HG03139 (cell line): ENCODE results near the gene SMC6.

Experiments used
- ATAC-seq: cut with Tn5 transposase; IDR thresholded peaks from one replicate; pipeline ENCODE4 v1.9.1; 2021; ENCODE audit not compliant: unreplicated experiment

The SMC6 gene

GRCh38 chr2:17719562-17720371 is 33.8 kb downstream of the SMC6 start:
- ATAC-seq, result peak; percentile 63

DNA sequence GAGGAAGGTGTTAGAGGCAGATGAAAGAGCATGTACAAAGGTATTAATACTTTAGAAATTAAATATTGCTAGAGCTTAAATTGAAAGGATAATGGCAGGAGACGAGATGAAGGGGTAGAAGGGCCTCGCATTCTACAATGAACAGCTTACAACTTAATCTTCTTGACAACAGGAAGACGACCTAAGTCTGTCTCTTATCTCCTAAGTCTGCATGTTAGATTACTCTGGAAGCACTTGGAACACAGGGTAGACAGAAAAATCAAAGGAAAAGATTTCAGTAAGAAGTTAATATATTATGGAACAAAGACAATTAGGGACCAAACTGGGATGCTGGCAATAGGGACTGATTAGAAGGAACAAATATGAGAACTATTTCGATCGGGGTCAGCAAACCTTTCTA is 34.9 kb downstream of the SMC6 start:
- ATAC-seq, result no peak

DNA sequence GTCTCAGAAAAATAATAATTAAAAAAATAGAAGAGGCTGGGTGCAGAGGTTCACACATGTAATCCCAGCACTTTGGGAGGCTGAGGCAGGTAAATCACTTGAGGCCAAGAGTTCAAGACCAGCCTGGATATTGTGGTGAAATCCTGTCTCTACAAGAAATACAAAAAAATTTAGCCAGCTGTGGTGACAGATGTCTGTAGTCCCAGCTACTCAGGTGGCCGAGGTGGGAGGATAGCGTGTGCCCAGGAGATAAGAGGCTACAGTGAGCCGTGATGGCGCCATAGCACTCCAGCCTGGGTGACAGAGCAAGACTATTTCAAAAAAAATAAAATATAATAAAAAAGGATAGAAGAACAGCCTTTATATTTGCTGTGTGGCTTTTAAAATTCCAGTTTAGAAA is 35.9 kb downstream of the SMC6 start:
- ATAC-seq, result no peak

GRCh38 chr2:17713291-17713690 is 40.3 kb downstream of the SMC6 start:
- ATAC-seq, result no peak

DNA sequence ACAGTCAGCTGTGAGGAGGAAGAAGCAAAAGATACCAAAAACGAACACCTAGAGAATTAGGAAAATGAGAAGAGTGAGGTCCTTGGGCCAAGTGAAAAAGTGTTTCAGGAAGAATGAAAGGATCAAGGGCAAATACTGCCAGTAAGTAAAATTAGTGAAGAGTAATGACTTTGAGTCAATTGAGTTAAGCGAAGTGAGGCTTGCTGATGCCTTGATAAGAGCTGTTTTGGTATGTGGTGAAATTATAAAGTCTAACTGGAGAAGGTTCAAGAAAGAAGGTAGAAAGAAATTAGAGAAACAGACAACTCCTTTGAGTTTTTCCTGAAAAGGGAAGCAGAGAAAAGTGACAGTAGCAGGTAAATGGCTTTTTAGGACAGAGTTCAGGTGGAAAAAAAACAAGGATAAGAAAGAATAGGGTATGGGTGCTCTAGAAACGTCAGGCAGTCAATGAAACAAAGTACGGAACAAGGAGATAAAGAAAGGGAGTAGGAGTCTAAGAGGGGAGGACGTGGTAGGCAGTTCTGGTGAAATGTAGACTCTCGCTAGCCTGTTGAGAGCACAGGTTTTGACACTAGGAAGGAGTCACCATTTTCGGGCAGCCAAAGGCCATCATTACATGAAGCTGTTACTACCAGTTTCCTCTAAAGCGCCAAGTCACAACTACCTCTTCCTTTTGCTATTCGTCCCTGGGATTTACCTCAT is 42.9 kb downstream of the SMC6 start:
- no peak for ATAC-seq

DNA sequence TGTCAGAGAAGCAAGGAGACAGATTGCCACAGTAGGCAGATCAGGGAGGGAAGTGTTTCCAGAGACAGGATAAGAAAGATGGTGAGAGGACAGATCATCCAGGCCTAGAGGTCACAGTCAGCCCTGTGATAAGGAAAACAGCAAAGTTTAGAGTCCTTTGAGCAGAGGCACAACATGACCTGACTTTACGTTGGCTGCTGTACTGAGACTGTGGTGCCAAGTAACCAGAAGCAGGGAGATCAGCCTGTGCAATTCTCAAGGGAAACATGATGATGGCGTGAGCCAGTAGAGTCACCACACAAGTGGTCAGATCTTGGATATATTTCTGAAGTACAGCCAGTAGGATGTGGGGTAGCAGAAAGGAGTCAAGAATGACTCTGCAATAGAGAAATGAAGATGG is 43.7 kb downstream of the SMC6 start:
- ATAC-seq, result no peak

DNA sequence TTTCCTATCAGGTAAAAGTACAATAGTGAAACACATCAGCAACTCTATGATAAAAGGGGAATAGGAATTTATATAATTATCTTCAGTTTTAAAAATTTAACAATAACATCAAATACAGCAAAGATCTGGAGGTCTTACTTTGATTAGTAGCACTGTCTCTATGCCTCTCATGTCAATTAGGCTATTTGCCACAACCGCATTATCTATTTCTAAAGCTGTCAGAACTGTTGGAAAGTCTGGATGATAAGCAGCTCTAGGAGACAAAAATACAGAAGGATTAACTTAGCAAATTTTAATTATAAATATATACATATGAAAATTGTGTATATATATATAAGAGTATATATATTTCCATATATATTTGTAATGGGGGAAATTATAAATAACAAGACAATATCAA is 45.1 kb downstream of the SMC6 start:
- ATAC-seq, result no peak

- ATAC-seq, result no peak
Observed at GRCh38 chr2:17706845-17707244, 46.8 kb downstream of the SMC6 start.

- no peak for ATAC-seq
Observed at GRCh38 chr2:17690776-17691175, 62.8 kb downstream of the SMC6 start.

DNA sequence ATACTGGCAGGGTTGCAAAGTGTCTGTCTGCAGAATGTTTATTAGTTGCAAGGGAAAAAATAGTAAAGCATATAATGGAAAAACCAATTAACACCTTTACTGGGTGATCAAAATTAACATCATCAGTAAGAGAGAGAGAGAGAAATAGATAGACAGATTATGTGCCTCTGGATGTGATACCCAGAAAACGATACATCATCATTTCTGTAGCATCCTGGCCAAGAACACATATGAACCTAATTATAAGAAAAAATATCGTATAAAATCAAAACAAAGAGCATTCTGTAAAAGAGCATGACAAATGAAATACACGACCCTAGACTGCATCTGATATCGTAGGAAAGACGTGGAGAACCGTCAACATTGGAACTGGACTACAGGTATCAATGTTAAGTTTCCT is 64.6 kb downstream of the SMC6 start:
- no peak for ATAC-seq

DNA sequence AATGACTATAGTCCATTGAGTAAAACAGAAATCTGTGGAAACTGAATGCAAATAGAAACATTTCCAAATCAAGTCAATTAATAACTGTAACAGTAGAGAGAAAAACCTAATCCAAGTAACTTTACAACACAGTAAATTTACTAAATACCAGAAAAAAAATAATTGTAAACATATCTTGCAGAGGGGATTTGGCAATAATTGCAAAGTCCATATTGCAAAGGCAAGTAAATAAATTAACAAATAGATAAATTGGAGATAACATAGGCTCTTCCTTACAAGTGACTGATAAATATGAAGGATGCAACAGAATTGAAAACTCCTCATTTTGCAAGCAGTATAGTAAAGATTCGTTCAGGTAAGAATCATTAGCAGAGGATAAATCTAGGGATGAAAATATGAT is 65.0 kb downstream of the SMC6 start:
- ATAC-seq, result no peak

GRCh38 chr2:17683981-17684380 is 69.6 kb downstream of the SMC6 start:
- ATAC-seq, result no peak

- ATAC-seq, result no peak
Observed at GRCh38 chr2:17682098-17682857, 71.3 kb downstream of the SMC6 start.

DNA sequence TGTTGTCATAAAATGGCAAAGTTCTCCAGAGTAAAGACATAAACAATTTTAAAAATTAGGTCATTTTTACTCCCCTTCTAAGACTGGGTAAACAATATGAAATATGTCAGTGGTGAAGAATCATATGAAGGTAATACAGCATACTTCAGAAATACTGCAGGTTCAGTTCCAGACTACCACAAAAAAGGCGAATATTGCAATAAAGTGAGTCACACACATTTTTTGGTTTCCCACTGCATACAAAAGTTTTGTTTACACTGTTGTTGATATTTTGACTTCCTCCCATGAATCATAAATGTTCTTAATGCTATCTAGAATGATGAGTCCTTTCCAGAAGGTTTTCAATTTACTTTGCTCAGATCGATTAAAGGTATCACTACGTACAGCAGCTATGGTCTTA is 73.5 kb downstream of the SMC6 start:
- ATAC-seq, result no peak

GRCh38 chr2:17674817-17675216 is 78.8 kb downstream of the SMC6 start:
- ATAC-seq, result no peak

DNA sequence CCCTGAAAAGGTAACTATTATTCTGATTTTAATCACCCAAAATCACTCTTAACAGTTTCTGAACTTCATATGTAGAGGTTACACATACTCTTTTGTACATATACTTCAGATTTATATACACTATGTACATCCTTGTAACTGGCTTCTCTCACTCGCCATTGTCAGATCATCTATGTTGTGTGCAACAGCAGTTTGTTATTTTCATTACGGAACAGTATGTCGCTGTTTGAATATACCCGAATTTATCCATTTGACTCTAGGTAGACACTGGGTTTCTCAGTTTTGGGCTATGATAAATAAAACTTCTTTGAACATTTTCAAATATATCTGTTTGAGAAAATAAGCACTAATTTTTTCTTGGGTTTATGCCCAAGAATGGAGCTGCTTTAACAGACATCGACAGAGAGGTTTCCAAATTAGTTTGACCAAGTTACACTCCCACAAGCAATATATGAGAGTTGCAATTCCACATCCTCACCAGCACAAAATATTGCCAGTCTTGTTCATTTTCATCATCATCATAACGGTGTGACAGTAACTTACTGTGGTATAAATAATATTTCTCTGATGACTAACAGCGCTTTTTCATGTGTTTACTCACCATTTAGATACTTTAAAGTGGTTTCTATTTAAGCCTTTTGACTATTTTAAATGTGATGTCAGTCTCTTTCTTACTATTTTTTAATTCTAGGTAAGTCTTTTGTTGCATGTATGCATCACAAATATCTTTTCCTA is 80.9 kb downstream of the SMC6 start:
- ATAC-seq, result no peak

- no peak for ATAC-seq
Observed at GRCh38 chr2:17667898-17668297, 85.7 kb downstream of the SMC6 start.

GRCh38 chr2:17664534-17664933 is 89.1 kb downstream of the SMC6 start:
- no peak for ATAC-seq

- ATAC-seq, result no peak
Observed at GRCh38 chr2:17662723-17663122, 90.9 kb downstream of the SMC6 start.

DNA sequence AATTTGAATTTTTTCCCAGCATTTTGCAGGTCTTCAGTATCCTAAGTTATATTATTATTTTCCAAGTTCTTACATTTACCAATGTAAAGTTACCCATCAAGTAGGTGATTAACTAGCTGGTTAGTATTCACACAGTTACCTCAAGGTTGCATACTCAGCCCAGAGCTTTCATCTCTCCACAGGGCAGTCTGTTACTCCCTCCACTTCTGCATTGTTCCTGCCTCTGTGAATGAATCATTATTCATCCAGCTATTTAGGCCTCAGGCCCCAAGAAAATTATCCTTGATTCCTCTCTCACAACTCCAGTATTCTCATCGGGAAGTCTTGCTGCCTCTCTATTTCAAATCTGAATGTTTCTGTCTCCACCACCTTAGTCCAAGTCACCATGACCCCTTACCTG is 92.2 kb downstream of the SMC6 start:
- no peak for ATAC-seq

GRCh38 chr2:17660219-17660618 is 93.4 kb downstream of the SMC6 start:
- no peak for ATAC-seq
